Nephron progenitor cell (in vitro differentiated cells): ENCODE results near the gene USH2A.

ENCODE experiments used
- DNase-seq: peaks from one replicate; pipeline ENCODE4 v3.0.0; 2021
- H3K27ac Mint-ChIP-seq: 2 replicates; pipeline ENCODE4 v1.8.0; 2021; ENCODE audit warnings: mild to moderate bottlenecking, moderate library complexity, mixed read lengths
- H3K27me3 Mint-ChIP-seq: 2 replicates; pipeline ENCODE4 v1.8.0; 2021; ENCODE audit warnings: mild to moderate bottlenecking, low read depth, mixed read lengths; ENCODE audit not compliant: poor library complexity
- H3K36me3 Mint-ChIP-seq: 2 replicates; pipeline ENCODE4 v1.8.0; 2021; ENCODE audit warnings: low read depth, mixed read lengths
- H3K4me1 Mint-ChIP-seq: 2 replicates; pipeline ENCODE4 v1.8.0; 2021; ENCODE audit warnings: mixed read lengths
- H3K4me3 Mint-ChIP-seq: 2 replicates; pipeline ENCODE4 v1.8.0; 2021; ENCODE audit warnings: mild to moderate bottlenecking, moderate library complexity, mixed read lengths
- H3K9me3 Mint-ChIP-seq: 2 replicates; pipeline ENCODE4 v1.8.0; 2021; ENCODE audit warnings: mild to moderate bottlenecking, moderate library complexity, mixed read lengths
- TF ChIP-seq, protein P1 (sequence below): fragments of 200-600 bp; sonication (generic); IDR thresholded peaks from 2 replicates; pipeline ENCODE4 v1.5.0; 2021; ENCODE audit warnings: antibody characterized with exemption

The USH2A gene

DNA sequence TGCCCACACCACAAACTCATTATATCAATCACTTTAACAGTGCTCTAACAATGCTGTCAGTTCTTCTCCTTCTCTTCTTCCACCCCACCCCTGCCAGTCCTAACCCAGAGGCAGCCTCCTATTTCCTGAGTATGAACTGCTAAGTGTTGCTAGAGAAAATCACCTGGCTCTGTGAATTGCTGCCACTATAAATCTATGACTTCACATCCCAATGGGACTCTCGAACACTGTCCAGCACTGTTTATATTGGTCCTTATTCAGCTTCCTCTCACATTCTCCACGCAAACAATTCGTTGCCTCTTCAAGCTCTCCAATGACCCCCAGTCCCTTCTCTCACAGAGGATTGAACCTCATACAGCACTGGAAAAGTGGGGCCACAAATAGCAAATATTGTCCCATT is 27.0 kb upstream of the USH2A start:
- no peaks in the 10 kb centered on the region for H3K36me3 Mint-ChIP-seq
- TF ChIP-seq, protein P1, sequence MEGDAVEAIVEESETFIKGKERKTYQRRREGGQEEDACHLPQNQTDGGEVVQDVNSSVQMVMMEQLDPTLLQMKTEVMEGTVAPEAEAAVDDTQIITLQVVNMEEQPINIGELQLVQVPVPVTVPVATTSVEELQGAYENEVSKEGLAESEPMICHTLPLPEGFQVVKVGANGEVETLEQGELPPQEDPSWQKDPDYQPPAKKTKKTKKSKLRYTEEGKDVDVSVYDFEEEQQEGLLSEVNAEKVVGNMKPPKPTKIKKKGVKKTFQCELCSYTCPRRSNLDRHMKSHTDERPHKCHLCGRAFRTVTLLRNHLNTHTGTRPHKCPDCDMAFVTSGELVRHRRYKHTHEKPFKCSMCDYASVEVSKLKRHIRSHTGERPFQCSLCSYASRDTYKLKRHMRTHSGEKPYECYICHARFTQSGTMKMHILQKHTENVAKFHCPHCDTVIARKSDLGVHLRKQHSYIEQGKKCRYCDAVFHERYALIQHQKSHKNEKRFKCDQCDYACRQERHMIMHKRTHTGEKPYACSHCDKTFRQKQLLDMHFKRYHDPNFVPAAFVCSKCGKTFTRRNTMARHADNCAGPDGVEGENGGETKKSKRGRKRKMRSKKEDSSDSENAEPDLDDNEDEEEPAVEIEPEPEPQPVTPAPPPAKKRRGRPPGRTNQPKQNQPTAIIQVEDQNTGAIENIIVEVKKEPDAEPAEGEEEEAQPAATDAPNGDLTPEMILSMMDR = no peak
- DNase-seq = no peak

DNA sequence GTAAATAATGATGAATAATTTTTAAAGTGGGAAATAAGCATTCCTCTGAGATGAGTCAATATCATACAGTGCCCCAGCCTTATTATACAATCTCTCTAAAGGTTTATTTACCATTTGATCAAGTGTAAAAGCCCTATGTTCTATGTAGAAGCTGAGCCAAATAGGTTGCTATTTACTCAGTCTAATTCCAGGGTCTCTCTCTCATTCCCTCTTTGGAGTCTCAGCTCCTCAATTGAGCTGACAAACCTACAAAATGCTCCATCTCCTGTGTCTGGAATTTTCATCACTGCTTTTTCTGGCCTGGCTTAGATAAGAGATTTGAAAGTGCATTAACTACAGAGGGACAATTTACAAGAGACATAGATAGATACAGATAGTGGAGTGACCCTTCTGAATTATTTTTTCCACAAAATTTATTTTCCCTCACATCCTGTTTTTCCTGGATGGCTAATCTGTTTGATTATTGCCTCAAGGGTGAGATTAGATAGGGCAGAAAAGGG is 24.8 kb upstream of the USH2A start:
- Mint-ChIP-seq H3K27ac (no peak overlapping the region), H3K4me3 (no peak overlapping the region), H3K4me1 (peaks cover 8% of the 10 kb centered on the region), H3K36me3 (no peaks in the 10 kb centered on the region), H3K9me3 (no peaks in the 10 kb centered on the region), H3K27me3 (no peaks in the 10 kb centered on the region)
- TF ChIP-seq, protein P1 = no peak
- DNase-seq = no peak

More for the DNA sequence above, 27.0 kb upstream of the USH2A start:
- H3K27me3 Mint-ChIP-seq = no peaks in the 10 kb centered on the region
- H3K9me3 Mint-ChIP-seq = no peaks in the 10 kb centered on the region
- no peak overlapping the region for H3K27ac Mint-ChIP-seq
- H3K4me1 Mint-ChIP-seq = peaks cover 8% of the 10 kb centered on the region
- H3K4me3 Mint-ChIP-seq = no peak overlapping the region

- Mint-ChIP-seq H3K27me3 (peaks cover 2% of the 10 kb centered on the region), H3K27ac (no peak overlapping the region), H3K36me3 (no peaks in the 10 kb centered on the region), H3K9me3 (no peaks in the 10 kb centered on the region), H3K4me1 (peaks cover 7% of the 10 kb centered on the region), H3K4me3 (no peak overlapping the region)
- TF ChIP-seq, protein P1 = no peak
- DNase-seq = no peak
Observed at GRCh38 chr1:216437603-216438002, 14.4 kb upstream of the USH2A start.

GRCh38 chr1:216434232-216434631 is 11.0 kb upstream of the USH2A start:
- no peak for DNase-seq
- H3K27ac Mint-ChIP-seq = peak overlapping the region; percentile 90
- no peaks in the 10 kb centered on the region for H3K9me3 Mint-ChIP-seq
- TF ChIP-seq, protein P1 = no peak
- H3K4me1 Mint-ChIP-seq = peaks cover 24% of the 10 kb centered on the region
- peaks cover 2% of the 10 kb centered on the region for H3K27me3 Mint-ChIP-seq
- H3K36me3 Mint-ChIP-seq = no peaks in the 10 kb centered on the region
- no peak overlapping the region for H3K4me3 Mint-ChIP-seq

DNA sequence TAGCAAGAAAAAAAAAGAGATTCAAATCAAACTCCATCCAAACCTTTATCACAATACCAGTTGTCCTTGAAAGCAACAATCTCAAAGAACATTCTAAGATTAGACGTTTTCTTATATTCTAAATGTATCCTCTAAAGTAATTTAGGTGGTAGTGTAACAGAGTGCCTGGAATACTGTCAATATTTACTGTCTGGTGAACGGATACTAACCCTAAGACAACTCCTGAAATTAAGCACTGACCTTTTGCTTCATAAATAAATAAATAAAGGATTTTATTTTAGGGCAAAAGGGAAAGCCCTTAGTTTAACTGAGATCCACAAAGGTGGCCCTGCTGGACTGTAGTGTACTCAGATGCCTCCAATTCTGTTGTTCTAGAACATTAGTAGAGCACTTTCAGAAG is 9.9 kb upstream of the USH2A start:
- H3K4me3 Mint-ChIP-seq = no peak overlapping the region
- DNase-seq = no peak
- H3K4me1 Mint-ChIP-seq = peaks cover 24% of the 10 kb centered on the region
- H3K9me3 Mint-ChIP-seq = no peaks in the 10 kb centered on the region
- H3K27me3 Mint-ChIP-seq = peaks cover 2% of the 10 kb centered on the region
- TF ChIP-seq, protein P1 = no peak
- H3K36me3 Mint-ChIP-seq = no peaks in the 10 kb centered on the region
- no peak overlapping the region for H3K27ac Mint-ChIP-seq

DNA sequence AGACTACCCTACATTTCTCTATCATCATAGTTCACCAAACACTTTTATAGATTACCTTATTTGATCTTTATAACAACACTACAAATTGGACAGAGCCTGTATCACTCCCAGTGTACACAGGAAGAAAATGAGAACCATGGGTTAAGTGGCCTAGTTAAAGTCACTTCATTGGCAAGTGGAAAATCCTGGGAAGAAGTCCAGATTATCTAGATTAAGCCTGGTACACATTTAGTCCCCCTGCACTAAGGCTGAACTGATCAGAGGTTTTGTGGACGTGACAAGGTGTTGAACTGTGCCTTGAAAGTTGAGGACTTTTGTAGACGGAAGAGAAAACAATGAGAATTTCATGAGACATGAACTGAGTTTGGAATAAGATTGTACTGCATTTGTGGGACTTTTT is 7.5 kb upstream of the USH2A start:
- Mint-ChIP-seq H3K9me3 (no peaks in the 10 kb centered on the region), H3K27me3 (peaks cover 2% of the 10 kb centered on the region), H3K4me3 (no peak overlapping the region), H3K36me3 (no peaks in the 10 kb centered on the region), H3K4me1 (peaks cover 24% of the 10 kb centered on the region), H3K27ac (no peak overlapping the region)
- TF ChIP-seq, protein P1 = no peak
- DNase-seq = no peak
